GM19452 (cell line): ENCODE measurements around the gene SLC27A6.
"Not testable (repeated sequence)": the region's sequence is repeated elsewhere in the genome, so short reads cannot be mapped to it uniquely, and the experiment has no call there.

Experiments used
- ATAC-seq: cut with Tn5 transposase; IDR thresholded peaks from one replicate; pipeline ENCODE4 v1.9.1; 2021; ENCODE audit not compliant: unreplicated experiment

Gene SLC27A6, protein sequence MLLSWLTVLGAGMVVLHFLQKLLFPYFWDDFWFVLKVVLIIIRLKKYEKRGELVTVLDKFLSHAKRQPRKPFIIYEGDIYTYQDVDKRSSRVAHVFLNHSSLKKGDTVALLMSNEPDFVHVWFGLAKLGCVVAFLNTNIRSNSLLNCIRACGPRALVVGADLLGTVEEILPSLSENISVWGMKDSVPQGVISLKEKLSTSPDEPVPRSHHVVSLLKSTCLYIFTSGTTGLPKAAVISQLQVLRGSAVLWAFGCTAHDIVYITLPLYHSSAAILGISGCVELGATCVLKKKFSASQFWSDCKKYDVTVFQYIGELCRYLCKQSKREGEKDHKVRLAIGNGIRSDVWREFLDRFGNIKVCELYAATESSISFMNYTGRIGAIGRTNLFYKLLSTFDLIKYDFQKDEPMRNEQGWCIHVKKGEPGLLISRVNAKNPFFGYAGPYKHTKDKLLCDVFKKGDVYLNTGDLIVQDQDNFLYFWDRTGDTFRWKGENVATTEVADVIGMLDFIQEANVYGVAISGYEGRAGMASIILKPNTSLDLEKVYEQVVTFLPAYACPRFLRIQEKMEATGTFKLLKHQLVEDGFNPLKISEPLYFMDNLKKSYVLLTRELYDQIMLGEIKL

DNA sequence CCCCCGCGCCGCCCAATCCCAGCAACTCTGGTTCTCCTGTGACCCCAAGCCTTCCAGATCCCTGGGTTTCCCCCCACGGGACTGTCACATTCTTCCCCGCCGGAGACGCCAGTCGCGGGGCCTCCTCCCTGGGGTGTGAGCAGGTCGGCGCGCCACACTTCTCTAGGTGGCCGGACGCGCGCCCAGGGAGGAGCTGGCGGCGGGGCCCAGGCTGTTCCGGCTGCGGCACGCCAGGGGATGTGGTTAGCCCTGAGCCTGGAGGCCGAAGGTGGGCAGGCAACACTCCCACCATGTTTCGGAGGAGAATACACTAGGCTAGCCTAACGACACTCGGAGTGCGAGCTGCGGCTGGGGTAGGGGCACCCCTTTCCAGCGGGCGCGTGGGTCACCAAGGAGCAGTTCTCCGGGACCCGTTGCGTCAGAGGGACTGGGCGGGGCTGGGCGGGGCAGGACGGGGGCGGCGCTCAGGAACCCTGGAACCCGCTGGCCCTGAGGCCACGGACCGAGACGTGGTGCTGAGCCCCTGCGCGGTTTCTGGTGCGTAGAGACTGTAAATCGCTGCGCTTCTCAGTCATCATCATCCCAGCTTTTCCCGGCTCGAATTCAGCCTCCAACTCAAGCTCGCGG, at the start of gene SLC27A6:
Gene SLC27A6, plus strand, starts transcription at position 478 of the 627 bp plus-strand sequence. CDS start 650 bp downstream, outside the sequence.
- no peak for ATAC-seq

DNA sequence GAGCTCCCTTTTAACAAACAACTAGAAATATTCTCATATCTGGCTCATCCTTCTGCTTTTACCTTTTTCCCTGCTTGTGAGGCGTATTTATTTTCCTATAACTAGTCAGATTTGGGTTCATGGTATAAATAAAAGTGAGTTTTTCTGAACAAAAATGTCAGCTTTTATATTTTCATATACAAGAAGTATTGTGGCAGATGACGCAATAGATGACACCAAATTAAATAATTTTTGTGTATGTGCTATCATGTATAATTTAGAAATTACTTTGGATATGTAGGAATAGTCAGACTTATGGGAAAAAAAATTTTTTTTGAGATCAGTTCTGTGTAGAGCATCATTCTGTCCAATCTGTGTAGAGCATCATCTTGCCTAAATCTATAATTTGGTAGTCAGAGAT, 45.7 kb upstream of the SLC27A6 start:
- ATAC-seq, result no peak

DNA sequence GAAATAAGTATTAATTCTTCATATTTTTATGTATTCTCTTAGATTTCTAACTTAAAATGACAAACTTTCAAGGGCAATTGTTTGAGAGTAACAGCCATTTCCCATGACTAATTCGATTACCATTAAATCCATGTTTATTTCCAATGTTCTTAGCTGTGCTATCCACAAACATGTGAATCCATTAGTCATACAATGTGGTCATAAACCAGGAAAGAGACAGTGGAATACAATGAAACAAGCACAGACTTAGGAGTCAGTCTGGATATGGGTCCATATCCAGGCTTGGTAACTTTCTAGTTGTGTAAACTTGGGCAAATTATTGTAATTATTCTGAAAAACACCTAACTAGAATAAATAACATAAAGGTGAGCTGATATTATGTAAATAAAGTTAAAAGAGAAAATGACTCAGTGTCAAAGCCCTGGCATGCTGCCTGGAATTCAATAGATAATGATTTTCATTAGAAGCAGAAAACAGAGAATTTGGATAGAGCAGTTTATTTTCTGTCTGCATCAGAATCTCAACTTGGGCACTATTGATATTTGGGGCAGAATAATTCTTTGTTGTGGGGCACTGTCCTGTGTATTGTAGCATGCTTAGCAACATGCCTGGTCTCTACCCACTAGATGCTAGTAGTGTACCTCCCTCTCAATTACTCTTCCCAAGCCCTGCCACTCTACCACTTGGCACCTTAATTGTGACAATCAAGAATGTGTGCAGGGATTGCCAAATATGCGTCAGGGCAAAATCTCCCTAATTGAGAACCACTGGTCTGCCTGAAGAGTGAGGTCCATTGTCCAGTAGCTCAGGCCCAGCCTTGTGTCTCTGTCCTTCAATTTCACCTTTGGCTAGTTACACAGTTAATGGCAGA, 44.7 kb upstream of the SLC27A6 start:
- ATAC-seq, result no peak

DNA sequence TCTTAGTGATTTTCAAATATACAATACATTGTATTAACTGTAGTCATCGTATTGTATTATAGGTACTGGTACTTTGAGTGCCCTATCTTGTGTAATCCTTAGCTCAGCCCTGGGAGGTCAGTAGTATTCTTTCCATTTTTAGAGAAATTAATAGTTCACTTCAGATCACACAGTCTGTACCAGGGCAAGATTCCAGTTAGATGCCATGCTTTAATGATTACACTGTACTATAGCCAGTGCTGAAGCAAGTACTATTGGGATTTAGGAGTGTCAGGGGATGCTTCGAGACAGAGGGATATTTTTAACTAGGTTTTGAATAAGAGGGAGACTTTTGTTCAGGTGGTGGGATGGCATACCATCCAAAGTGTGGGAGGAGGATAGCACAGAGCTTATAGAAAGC, 41.0 kb upstream of the SLC27A6 start:
- ATAC-seq, result no peak

DNA sequence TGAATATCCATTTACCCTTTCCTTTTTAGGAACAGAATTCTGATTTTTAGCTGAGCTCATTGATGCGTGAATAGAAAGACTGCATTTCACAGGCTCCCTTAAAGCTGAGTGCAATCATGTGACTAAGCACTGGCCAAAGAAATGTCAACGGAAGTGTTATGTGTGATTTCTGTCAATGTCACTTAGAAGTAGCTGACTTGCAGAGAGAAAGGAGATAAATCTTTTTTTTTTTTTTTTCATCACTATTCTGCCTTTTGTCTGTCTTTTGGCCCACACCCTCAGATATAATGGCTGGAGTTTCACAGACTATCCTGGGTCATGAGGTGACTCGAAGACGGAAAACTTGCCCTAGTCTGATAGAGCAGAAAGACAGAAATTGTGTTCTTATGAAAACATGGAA, 39.3 kb upstream of the SLC27A6 start:
- no peak for ATAC-seq

DNA sequence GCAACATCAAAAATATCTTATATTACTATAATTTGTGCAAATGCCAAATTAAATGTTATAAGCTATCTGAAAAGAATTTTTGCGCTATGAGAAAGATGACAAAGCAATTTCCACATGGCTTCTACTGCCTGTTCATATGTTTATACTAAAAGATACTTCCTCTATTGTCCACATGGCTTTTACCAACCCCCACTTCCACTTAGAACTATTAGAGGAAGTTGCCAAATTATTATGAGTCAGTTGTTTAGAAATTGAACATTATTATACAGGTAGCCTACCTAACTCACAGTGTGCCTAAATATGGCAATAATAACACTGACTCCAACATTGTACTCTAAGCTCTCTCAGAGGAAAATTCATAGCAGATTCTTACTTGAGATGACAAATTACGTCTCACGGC, 37.6 kb upstream of the SLC27A6 start:
- ATAC-seq, result no peak

DNA sequence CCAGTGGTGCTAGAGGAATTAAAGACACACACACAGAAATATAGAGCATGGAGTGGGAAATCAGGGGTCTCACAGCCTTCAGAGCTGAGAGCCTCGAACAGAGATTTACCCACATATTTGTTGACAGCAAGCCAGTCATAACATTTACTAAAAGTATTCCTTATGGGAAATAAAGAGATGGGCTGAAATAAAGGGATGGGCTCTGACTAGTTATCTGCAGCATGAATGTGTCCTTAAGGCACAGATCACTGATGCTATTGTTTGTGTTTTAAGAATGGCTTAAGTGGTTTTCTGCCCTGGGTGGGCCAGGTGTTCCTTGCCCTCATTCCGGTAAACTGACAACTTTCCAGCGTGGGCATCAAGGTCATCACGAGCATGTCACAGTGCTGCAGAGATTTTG, 33.1 kb upstream of the SLC27A6 start:
- ATAC-seq, result not testable (repeated sequence)

DNA sequence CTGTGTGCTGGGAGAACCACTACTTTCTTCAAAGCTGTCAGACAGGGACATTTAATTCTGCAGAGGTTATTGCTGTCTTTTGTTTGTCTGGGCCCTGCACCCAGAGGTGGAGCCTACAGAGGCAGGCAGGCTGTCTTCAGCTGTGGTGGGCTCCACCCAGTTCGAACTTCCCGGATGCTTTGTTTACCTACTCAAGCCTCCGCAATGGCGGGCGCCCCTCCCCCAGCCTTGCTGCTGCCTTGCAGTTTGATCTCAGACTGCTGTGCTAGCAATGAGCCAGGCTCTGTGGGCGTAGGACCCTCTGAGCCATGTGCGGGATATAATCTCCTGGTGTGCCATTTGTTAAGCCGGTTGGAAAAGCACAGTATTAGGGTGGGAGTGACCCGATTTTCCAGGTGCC, 22.2 kb upstream of the SLC27A6 start:
- not testable (repeated sequence) for ATAC-seq

DNA sequence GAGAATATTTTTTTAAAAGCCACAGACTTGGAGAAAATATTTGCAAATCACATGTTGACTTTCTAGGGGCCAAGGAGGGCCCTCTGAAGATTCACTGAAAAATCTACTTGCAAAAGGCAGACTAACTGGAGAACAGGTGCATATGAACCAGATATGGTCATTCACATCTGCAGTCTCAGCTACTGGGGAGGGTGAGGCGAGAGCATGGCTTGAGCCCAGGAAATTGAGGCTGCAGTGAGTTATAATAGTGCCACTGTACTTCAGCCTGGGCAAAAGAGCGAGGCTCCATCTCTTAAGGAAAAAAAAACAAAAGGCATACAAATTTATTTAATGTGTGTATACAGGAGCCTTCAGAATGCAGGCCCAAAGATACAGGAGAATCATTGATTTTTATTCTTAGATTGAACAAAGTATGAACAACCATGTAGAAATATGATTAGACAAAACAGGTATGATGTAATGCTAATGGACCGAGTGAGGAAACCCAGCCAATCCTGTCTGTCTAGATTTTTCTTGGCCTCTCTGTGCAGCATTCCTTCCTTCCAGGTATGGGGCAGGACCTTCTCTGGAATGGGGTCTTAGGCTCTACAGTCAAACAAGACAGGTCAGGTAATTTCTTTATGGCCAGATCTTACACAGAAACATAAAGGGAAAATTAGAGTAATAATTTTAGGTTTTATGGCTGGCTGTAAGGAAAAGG, 15.3 kb upstream of the SLC27A6 start:
- no peak for ATAC-seq

DNA sequence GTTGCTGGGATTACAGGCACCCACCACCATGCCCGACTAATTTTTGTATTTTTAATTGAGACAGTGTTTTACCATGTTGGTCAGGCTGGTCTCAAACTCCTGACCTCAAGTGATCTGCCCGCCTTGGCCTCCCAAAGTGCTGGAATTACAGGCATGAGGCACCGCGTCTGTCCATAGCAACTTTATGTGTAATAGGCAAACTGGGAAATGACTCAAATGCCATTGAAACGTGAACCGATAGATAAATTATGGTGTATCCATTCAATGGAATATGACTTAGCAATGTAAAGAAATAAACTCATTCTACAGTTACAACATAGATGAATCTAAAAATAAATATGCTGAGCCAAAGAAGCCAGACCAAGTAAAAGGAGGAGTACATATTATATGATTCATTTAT, 14.0 kb upstream of the SLC27A6 start:
- not testable (repeated sequence) for ATAC-seq

DNA sequence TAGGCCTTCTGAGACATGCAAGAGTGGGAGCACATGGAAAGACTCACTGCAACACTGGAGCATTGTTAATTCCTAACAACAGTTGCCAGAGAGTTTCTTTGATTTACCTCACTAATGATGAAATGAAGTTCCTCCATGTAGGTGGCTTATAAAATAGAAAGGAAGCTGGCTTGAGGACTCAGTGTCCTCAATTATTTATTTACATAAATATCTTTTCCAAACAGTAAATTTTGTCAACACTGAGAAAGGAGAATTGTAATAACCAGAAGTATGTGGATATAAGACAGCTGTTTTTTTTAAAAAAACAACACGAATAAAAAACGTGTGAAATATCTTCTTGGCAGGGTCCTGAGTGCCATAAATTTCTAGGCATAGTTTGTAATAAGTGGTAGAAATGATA, 9.1 kb upstream of the SLC27A6 start:
- no peak for ATAC-seq

DNA sequence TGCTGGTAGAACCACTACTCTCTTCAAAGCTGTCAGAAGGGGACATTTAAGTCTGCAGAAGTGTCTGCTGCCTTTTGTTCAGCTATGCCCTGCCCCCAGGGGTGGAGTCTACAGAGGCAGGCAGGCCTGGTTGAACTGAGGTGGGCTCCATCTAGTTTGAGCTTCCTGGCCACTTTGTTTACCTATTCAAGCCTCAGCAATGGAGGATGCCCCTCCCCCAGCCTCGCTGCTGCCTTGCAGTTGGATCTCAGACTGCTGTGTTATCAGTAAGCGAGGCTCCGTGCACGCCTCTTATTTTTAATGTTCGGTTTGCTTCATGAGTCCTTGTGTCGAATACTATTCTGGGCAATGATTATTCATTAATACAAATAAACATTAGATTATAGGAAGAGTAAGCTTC, 3.1 kb upstream of the SLC27A6 start:
- ATAC-seq, result no peak

DNA sequence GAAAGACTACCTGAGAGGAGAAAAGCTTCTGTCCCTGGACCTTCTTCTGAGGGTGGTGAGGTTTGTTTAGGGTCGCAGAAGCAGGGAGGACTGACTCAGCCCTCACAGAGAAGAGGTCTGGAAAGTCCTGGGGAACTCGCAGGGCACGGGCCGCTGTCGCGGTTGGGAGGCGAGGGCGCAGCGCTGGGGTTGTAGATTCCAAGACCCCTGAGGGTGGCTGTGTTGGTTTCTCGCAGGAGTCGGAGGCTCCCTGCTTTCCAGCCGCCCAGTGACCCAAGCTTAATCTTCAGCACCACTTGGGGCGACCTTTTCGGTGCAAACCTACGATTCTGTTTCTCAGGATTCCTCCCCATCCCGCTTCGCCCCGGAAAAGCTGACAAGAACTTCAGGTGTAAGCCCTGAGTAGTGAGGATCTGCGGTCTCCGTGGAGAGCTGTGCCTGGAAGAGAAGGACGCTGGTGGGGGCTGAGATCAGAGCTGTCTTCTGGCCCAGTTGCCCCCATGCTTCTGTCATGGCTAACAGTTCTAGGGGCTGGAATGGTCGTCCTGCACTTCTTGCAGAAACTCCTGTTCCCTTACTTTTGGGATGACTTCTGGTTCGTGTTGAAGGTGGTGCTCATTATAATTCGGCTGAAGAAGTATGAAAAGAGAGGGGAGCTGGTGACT, 482 bp downstream of the SLC27A6 start:
- no peak for ATAC-seq

DNA sequence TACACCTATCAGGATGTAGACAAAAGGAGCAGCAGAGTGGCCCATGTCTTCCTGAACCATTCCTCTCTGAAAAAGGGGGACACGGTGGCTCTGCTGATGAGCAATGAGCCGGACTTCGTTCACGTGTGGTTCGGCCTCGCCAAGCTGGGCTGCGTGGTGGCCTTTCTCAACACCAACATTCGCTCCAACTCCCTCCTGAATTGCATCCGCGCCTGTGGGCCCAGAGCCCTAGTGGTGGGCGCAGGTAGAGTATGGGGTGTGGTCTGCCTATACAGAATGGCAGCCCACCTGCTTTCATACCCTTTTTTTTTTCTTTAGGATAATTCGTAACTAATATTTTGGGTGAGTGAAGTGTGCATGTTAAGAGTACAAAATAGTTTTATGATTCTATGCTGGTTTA, 1.1 kb downstream of the SLC27A6 start:
- ATAC-seq, result no peak

DNA sequence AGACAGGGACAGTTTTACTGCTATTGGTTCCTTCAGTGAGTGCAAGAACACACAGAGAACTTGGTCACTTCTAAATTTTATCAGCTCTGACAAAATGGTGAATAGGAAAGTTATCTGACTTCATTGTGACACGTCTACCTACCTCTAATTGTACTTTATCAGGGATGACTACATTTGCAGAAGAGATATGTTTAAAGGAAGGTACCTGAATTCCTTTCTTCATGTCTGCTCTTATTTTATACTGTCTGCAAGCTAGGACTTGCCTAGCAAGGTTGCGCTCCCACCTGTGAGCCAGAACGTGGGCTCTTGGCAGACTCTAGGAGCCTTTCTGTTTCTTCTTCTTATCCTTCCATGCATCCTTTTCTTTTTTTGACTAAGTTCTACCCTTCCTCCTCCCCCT, 1.6 kb downstream of the SLC27A6 start:
- ATAC-seq, result no peak

DNA sequence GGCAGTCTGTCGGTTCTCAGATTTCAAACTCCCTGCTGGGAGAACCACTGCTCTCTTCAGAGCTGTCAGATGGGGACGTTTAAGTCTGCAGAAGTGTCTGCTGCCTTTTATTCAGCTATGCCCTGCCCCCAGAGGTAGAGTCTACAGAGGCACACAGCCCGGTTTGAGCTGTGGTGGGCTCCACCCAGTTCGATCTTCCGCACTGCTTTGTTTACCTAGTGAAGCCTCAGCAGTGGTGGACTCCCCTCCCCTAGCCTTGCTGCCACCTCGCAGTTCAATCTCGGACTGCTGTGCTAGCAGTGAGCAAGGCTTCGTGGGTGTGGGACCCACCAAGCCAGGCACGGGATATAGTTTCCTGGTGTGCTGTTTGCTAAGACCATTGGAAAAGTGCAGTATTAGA, 8.0 kb downstream of the SLC27A6 start:
- no peak for ATAC-seq

DNA sequence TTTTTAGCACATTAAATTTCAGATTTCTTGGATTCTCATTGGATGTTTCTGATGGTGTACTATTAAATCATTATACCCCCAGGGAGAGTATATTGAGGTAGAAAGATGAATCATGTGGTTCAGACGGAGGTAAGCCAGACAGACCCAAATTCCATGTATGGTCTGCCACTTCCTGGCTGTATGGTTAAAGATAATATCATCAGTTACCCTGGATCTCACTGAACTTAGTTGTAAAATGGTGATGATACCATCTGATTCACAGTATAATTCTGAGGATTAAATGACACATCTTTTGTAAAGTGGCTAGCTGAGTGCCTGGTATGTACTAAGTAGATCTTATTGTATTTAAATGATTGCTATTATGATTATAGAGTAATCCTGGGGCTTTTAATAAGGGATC, 9.3 kb downstream of the SLC27A6 start:
- ATAC-seq, result no peak

DNA sequence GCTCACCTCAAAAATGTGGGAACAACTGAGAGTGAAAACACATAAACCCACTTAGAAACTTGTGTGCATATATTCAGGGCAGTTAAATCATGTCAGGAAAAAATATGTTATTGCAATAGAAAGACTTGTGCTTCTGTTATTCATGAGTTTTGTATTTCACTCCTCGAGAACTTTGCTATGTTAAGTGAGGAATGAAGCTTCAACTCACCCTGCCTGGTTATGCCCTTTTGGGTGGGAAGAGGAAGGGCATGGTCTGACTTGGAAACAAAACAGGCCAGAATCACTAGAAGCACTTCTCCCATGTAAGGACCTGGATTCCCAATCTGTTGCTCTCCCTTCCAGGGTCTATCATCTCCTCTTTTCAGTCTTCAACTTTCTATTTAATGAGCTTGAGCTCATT, 14.5 kb downstream of the SLC27A6 start:
- no peak for ATAC-seq

DNA sequence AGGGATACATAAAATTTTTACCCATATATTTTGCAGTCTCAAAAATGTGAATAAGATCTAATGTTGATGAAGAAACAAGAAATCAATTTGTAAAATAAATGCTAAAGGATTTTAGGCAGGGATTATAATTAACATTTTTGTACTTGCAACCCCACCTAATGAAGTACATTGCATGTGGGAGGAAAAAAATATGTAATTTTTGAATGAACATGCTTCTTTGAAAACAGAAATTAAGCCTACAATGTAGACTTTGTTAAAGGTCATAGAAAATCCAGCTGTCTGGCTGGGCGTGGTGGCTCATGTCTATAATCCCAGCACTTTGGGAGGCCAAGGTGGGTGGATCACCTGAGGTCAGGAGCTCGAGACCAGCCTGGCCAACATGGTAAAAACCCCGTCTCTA, 15.6 kb downstream of the SLC27A6 start:
- ATAC-seq, result no peak

DNA sequence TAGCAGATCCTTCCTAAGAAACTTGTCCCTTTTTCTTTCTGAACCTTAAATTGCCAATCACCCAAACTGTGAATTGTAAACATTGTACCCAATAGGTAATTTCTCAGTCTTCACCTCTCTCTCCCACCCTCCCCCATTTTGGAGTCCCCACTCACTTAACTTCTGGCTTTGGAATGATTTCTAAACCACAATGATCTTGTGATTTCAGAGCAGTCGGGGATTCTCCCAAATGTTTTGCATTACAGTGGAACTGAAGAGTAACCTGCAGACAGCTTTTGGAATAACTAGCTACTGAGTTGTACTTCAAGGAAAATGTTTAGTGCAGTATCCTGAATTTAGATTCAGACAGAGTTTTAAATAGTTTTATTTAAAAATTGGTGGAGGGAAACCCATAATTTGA, 19.2 kb downstream of the SLC27A6 start:
- ATAC-seq, result no peak
